ENCODE results near the gene SPRR1B.
"Not testable (repeated sequence)": the region's sequence is repeated elsewhere in the genome, so short reads cannot be mapped to it uniquely, and the experiment has no call there.

Gene SPRR1B

GRCh38 chr1:153030895-153031294 lies at the start of gene SPRR1B:
Gene SPRR1B, plus strand, starts transcription at chr1:153031203. Its CDS starts 1,143 bp downstream, at chr1:153032346.
- no peak for DNase-seq

GRCh38 chr1:152982076-152982475 lies 48.9 kb upstream of the SPRR1B start:
- DNase-seq = no peak

- no peak for DNase-seq
Observed at GRCh38 chr1:152983234-152983633, 47.8 kb upstream of the SPRR1B start.

GRCh38 chr1:152983743-152984142 lies 47.3 kb upstream of the SPRR1B start, which contains the start of gene SPRR1A:
Gene SPRR1A, plus strand, starts transcription at chr1:152984081. Its CDS starts 1,150 bp downstream, at chr1:152985231.
- no peak for DNase-seq

GRCh38 chr1:152986578-152986977 lies 44.4 kb upstream of the SPRR1B start:
- no peak for DNase-seq

GRCh38 chr1:152993186-152993585 lies 37.8 kb upstream of the SPRR1B start:
- DNase-seq = no peak

- DNase-seq = no peak
Observed at GRCh38 chr1:152995842-152996241, 35.2 kb upstream of the SPRR1B start.

- no peak for DNase-seq
Observed at GRCh38 chr1:152996633-152997400, 34.2 kb upstream of the SPRR1B start.

- no peak for DNase-seq
Observed at GRCh38 chr1:152997901-152998300, 33.1 kb upstream of the SPRR1B start.

GRCh38 chr1:152998476-152998875 lies 32.5 kb upstream of the SPRR1B start:
- DNase-seq = no peak

GRCh38 chr1:152999818-153000217 lies 31.2 kb upstream of the SPRR1B start:
- DNase-seq = no peak

GRCh38 chr1:153000294-153000693 lies 30.7 kb upstream of the SPRR1B start:
- no peak for DNase-seq

GRCh38 chr1:153001382-153001781 lies 29.6 kb upstream of the SPRR1B start, which contains the start of gene SPRR3:
Gene SPRR3, plus strand, starts transcription at chr1:153001749. Its CDS starts 1,272 bp downstream, at chr1:153003021.
- DNase-seq = no peak

- not testable (repeated sequence) for DNase-seq
Observed at GRCh38 chr1:153011235-153011758, 19.7 kb upstream of the SPRR1B start.

- not testable (repeated sequence) for DNase-seq
Observed at GRCh38 chr1:153021829-153022228, 9.2 kb upstream of the SPRR1B start.

- DNase-seq = not testable (repeated sequence)
Observed at GRCh38 chr1:153022340-153022739, 8.7 kb upstream of the SPRR1B start.

- no peak for DNase-seq
Observed at GRCh38 chr1:153023109-153023508, 7.9 kb upstream of the SPRR1B start.

- DNase-seq = no peak
Observed at GRCh38 chr1:153024413-153024812, 6.6 kb upstream of the SPRR1B start.

- DNase-seq = no peak
Observed at GRCh38 chr1:153025797-153026196, 5.2 kb upstream of the SPRR1B start.

GRCh38 chr1:153028766-153029165 lies 2.2 kb upstream of the SPRR1B start:
- DNase-seq = no peak

- DNase-seq = no peak
Observed at GRCh38 chr1:153032073-153032472, 1.1 kb downstream of the SPRR1B start.

GRCh38 chr1:153032677-153033308 lies 1.8 kb downstream of the SPRR1B start:
- peak; percentile 76 for DNase-seq

- DNase-seq = no peak
Observed at GRCh38 chr1:153035211-153035610, 4.2 kb downstream of the SPRR1B start.
